Right forelimb (tissue), 1 donor: ENCODE data around the gene CCDC187.
"Not testable (repeated sequence)": the region's sequence is repeated elsewhere in the genome, so short reads cannot be mapped to it uniquely, and the experiment has no call there.

ENCODE experiments used
- DNase-seq: peaks from one replicate; pipeline ENCODE4 v3.0.0-alpha.2; 2018

The CCDC187 gene

GRCh38 chr9:136303825-136304416, at the start of gene CCDC187:
CCDC187 (minus strand) TSS chr9:136304094; CDS start chr9:136303830, 264 bp downstream.
- DNase-seq: no peak

DNA sequence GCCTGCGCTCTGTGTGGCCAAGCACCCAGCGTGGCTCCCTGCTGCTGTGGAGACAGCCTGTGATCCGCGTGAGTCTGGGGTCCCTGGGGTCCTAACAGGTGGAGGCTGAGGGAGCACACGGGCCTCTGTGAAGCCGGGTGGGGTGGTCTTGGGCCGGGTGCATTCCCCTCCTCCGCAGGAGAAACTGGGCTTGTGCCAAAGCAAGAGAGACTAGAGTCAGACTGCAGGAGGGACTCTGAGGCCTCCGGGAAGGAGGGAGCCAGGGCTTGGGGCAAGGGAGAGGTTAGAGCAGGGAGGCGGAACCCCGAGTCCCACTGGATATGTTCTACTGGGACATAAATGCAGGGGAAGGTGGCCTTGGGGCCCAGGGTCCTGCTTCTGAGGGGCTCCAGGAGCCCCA, 49.2 kb upstream of the CCDC187 start:
- no peak for DNase-seq

- no peak for DNase-seq
Measured at GRCh38 chr9:136352682-136353081, 48.8 kb upstream of the CCDC187 start.

DNA sequence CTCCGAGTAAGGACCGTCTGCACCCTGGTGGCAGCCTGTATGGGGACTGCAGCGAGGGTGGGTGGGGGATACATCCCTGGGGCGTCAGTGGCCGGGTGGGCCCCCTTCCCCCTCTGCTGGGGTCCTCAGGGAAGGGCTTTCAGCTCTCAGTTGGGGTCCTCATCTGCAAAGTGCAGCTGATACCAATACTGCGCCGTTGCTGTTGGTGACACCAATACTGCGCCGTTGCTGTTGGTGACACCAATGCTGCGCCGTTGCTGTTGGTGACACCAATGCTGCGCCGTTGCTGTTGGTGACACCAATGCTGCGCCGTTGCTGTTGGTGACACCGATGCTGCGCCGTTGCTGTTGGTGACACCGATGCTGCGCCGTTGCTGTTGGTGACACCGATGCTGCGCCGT, 48.0 kb upstream of the CCDC187 start:
- not testable (repeated sequence) for DNase-seq

DNA sequence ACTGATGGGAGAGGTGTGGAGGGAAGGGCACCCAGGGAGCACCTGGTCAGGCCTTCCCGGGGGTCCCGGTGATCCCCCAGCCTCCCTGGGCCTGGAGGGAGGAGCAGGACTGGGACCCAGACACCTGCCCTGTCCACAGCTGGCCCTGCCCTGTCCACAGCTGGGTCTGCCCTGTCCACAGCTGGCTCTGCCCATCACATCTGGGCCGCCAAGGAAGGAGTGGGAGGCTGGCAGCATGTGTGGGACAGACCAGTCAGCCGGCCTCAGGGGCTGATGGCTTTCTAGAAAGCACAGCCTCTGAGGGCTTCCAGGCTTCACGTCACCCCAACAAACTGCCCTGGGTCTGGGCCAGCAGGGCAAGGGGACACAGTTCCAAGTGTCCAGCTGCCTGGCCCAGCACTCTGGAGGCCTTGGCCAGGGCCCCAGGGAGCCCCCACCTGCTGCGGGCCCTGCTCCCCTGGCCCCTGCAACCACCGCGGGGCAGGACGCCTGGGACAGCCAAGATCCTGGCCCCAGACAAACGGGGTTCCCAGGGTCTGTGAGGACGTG, 47.4 kb upstream of the CCDC187 start:
- DNase-seq: no peak

- DNase-seq: no peak
Measured at GRCh38 chr9:136349546-136349945, 45.7 kb upstream of the CCDC187 start.

- no peak for DNase-seq
Measured at GRCh38 chr9:136348691-136349090, 44.8 kb upstream of the CCDC187 start.

- DNase-seq: no peak
Measured at GRCh38 chr9:136347472-136348256, 43.8 kb upstream of the CCDC187 start.

DNA sequence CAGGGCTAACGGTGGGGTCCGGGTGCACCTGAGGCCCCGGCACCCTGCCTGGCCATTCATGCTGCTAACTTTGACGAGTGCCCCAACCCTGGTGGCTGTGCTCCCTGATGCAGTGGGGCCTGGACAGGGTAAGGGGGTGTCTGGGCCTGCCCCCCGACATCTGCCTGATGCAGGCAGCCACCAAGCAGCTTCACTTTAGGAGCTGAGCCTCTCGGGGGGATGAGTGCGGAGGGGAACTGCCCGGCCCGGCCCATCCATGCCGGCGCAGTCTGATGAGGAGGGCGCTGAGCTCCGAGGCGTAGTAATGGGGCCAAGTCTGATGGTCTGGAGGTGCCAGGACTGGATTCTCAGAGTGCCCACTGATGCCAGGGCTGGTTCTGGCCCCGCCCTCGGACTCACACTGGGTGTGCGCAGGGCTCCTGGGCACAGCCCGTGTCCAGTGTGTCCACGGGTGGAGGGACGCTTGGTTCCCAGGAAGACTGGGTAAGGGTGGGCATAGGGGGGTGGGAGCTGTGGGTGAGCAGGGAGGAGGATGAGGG, 43.1 kb upstream of the CCDC187 start:
- DNase-seq: no peak

DNA sequence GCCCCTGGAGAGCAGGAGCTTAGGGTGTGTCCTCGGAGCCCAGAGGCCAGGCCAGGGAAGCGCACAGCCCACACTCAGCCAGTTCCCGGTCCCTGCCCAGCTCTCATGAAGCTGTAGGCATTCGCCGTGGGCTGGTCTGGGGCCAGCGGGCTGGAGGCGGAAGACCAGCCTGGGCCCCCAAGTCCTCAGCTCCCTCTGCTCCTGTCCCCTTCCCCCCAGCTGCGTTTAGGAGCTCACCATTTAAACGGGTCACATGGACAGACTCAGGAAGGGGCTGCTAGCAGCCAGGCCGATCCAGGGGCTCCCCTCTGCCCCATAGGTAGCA, 42.2 kb upstream of the CCDC187 start:
- no peak for DNase-seq

GRCh38 chr9:136345281-136346156, 41.6 kb upstream of the CCDC187 start:
- DNase-seq: peak; percentile 79

DNA sequence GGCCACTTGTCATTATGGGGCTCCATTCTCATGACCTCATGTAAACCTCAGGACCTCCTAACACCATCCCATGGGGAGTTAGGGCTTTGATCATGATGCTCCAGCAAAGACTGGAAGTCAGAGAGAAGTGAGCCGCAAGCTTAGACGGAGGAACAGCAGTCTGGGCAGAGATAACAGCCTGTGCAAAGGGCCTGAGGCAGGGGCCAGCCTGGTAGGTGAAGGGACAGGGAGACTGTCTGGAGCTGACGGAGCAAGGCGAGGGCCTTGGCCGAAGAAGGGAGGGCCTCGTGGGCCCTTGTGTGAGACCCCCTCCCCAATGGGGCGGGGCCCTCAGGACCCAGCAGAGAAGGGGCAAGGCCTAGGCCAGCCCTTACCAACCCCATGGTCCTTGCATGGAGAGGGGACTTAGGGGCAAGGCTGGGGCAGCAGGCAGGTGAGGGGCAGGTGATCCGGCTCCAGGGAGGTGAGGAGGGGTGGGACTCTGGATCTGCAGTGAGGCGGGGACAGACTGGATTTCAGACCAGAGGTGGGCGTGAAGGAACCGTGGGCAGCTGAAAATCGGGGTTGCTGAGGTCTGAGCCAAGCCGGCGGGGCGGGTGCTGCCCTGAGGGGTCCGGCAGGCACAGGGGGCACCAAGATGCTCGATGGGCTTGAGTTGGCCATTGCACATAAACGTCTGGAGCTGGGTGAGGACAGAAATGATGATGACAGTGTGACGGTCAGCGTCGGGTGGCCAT, 40.8 kb upstream of the CCDC187 start:
- no peak for DNase-seq

- no peak for DNase-seq
Measured at GRCh38 chr9:136343884-136344269, 40.0 kb upstream of the CCDC187 start.

DNA sequence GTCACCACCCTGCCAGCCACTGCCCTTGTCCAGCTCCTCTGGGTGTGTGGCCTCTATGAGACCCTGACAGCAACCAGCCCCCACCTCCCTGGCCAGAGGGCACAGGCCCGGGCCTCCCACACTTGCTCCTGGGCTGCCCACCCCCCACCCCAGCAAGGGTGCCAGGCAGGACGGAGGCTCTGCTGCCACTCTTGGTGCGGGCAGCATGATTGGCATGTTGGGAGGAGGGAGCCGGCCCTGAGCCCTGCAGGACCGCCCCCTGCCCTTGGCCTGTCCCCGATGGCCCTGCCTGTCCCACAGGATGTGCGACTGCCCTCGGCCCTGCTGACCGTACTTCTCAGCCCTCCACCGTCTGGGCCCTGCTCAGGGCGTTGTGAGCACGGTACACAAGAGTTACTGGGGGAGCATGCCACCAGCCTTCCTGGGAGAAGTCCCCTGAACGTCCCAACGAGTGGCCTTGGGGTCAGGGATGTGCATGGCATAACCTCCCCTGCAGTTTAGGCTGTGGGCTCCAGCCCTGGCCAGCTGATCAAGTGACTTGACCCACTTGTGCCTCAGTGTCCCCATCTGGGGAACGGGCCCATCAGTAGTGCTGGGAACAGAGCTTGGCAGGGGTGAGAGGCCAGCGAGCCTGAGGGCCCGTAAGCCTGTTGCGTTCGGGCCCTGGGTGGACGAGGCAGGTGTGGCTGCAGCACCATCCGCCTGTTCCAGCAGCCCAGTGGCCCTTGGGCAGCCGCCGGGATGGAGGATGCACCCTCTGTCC, 39.4 kb upstream of the CCDC187 start:
- DNase-seq: no peak

GRCh38 chr9:136342181-136343120, 38.6 kb upstream of the CCDC187 start:
- peak; percentile 86 for DNase-seq

DNA sequence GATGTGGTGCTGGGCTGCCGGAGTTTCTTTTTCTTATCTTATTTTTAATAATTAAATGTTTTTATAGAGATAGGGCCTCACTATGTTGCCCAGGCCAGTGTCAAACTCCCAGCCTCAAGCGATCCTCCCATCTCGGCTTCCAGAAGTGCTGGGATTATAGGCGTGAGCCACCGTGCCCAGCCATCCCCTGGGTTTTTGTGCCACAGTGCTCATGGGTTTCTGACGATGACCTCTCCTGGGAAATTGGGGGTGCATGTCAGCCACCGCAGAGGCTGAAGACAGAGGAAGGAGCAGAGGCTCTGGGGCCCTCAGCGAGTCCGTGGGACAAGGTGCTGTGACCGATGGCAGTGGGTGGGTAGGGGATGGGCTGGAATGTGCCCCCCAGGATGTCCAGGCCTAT, 37.9 kb upstream of the CCDC187 start:
- no peak for DNase-seq

- no peak for DNase-seq
Measured at GRCh38 chr9:136341042-136341655, 37.3 kb upstream of the CCDC187 start.

DNA sequence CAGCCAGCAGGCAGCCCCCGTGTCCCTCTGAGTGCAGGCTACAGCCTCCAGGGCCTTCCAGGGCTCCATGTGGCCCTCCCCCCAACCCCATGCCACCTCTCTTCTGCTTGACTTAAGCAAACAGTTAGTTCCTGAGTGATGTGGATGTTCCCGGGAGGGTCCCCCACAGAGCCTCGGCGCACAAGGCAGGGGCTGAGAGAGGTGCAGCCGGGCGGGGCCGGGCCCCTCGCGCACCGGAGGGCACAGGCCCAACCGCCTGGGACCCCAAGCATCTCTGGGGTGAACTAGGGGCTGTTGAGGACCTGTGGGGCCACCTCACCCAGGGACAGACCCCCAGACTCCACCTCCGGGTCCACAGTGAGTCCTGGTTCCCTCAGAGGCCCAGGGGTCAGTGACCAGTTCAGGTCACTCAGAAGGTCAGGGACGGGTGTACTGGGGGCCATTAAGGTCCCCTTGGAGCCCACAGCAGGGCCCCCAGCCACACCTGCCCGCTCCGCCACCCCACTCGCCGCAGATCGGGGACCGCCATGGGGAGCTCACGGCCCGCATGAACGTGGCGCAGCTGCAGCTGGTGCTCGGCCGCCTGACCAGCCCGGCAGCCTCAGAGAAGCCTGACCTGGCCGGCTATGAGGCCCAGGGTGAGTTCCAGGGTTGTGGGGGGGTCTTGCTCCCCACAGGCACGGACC, 36.6 kb upstream of the CCDC187 start:
- no peak for DNase-seq

DNA sequence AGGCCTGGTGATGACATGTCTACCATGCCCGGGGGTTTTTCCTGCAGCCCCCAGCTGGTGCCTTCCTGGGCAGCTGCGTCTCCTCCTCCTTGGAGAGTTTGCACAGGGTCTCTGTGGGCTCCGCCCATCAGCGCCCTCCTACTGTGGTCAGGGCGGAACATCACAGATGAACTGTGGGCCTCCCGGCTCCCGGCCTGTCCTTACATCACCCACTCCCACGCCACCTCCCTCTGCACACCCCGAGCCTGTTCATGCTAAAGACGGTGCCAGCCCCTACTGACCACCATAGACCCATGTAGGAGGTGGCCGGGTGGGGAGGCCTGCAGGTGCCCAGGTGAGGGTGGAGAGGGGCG, 36.0 kb upstream of the CCDC187 start:
- no peak for DNase-seq
